HG03575 (cell line): ENCODE data around the gene KCNH2.

Experiments
- ATAC-seq: cut with Tn5 transposase; IDR thresholded peaks from one replicate; pipeline ENCODE4 v1.9.1; 2021; ENCODE audit not compliant: unreplicated experiment, insufficient number of reproducible peaks, low FRiP score; ENCODE audit errors: extremely low read depth

The KCNH2 gene

DNA sequence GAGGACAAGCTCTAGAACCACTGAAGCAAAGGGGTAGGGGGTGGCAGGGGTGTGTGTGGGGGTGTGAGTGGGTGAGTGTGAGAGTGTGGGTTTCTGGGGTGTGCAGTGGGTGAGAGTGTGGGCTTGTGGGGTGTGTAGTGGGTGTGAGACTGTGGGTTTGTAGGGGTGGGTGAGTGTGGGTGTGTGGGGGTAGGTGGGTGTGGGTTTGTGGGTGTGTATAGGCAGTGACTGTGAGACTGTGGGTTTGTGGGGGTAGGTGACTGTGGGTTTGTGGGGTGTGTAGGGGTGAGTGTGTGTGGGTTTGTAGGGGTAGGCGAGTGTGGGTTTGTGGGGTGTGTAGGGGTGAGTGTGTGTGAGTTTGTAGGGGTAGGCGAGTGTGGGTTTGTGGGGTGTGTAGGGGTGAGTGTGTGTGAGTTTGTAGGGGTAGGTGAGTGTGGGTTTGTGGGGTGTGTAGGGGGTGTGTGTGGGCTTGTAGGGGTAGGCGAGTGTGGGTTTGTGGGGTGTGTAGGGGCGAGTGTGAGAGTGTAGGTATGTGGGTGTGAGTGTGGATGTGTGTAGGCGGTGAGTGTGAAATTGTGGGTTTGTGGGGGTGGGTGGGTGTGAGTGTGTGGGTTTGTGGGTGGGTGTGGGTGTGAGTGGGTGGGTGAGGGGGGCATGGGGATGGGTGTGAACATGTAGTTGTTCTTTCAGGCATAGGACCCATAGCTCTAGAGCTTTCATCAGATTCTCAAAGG lies 21.5 kb upstream of the KCNH2 start:
- ATAC-seq = no peak

DNA sequence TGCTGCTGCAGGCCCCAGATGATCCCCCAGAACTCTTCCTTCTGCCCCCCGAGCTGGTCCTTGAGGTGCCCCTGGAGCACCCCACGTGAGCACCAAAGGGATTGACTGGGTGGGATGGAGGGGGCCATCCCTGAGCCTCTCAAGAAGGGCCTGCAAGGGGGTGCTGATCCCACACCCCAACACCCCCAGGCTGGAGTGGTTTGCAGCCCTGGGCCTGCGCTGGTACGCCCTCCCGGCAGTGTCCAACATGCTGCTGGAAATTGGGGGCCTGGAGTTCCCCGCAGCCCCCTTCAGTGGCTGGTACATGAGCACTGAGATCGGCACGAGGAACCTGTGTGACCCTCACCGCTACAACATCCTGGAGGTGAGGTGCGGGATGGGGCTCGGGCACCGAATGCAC lies 20.9 kb upstream of the KCNH2 start:
- ATAC-seq = no peak

DNA sequence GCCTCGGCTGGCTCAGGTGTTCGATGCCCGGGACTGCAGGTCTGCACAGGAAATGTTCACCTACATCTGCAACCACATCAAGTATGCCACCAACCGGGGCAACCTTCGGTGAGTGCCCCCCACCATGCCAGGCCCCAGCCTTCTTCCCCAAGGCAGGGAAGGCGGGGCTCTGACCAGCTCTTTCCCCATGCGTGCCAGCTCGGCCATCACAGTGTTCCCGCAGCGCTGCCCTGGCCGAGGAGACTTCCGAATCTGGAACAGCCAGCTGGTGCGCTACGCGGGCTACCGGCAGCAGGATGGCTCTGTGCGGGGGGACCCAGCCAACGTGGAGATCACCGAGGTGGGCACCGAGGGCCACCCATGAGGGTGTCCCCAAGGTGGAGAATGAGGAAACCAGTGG lies 20.2 kb upstream of the KCNH2 start:
- ATAC-seq = no peak

DNA sequence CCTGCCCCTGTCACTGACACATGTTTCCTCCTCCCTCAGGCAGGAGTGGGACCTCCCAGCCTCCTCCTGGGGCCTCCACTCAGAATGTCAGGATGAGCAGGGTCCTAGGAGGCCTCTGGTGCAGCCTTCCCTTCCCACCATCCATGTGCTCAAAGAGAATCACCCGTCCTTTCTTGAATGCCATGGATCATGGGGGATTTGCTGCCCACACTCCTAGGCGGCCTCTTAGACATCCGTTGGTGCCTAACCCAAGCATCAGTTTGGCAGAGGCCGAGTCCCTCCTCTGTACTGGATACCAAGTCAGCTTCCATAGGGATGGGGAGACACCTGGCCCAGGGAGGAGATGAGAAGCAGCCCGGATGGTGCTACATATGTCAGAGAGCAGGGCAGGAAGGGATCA lies 19.7 kb upstream of the KCNH2 start:
- ATAC-seq = no peak

DNA sequence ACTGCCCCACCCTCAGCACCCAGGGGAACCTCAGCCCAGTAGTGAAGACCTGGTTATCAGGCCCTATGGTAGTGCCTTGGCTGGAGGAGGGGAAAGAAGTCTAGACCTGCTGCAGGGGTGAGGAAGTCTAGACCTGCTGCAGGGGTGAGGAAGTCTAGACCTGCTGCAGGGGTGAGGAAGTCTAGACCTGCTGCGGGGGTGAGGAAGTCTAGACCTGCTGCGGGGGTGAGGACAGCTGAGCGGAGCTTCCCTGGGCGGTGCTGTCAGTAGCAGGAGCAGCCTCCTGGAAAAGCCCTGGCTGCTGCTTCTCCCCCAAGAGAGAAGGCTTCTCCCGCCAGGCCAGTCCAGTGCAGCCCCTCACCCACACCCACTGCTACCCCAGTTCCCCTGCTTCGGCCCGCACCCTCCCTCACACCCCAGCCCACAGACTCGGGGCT lies 19.0 kb upstream of the KCNH2 start:
- no peak for ATAC-seq

DNA sequence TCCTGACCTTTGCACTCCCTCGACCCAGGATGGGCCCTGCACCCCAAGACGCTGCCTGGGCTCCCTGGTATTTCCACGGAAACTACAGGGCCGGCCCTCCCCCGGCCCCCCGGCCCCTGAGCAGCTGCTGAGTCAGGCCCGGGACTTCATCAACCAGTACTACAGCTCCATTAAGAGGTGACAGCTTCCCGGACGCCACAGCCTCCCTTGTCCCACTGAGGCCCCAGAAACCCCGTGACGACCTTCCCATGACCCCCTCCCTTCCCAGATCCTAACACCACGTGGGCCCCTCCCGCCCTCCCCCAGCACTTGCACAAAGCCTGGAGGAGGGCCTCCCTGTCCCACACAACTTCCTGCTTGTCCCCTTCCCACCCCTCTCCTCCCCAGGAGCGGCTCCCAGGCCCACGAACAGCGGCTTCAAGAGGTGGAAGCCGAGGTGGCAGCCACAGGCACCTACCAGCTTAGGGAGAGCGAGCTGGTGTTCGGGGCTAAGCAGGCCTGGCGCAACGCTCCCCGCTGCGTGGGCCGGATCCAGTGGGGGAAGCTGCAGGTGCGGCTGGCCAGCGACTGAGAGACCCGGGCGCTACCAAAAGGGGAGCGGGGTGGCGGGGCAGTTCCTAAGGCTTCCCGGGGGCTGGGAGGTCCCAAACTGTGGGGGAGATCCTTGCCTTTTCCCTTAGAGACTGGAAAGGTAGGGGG lies 18.4 kb upstream of the KCNH2 start:
- no peak for ATAC-seq

DNA sequence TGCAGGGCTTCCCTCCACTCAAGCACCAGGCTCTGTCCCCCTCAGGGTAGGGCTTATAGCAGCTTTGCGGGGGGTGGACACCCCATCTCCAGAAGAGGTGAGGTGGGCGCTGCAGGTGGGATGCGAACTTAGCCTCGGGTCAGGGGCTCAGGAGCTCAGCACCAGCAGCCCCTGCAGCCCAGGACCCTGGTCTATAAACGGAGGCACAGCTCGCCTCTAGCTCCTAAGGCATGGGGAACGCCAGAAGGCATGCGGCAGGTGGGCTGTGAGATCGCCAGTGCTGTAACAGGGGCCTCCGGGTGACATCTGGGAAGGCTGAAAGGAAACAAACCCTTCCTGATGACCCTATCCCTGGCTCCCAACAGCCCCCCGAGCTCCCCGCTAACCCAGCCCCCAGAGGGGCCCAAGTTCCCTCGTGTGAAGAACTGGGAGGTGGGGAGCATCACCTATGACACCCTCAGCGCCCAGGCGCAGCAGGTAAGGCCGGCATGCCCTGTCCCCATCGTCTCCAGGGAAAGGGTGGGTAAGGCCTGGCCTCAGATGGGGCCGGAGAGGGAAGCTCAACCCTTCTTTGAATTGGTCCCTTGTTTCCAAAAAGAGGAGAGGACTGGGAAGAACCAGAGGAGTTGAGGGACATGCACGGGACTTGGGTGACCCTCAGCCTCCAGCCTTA lies 16.9 kb upstream of the KCNH2 start:
- no peak for ATAC-seq

DNA sequence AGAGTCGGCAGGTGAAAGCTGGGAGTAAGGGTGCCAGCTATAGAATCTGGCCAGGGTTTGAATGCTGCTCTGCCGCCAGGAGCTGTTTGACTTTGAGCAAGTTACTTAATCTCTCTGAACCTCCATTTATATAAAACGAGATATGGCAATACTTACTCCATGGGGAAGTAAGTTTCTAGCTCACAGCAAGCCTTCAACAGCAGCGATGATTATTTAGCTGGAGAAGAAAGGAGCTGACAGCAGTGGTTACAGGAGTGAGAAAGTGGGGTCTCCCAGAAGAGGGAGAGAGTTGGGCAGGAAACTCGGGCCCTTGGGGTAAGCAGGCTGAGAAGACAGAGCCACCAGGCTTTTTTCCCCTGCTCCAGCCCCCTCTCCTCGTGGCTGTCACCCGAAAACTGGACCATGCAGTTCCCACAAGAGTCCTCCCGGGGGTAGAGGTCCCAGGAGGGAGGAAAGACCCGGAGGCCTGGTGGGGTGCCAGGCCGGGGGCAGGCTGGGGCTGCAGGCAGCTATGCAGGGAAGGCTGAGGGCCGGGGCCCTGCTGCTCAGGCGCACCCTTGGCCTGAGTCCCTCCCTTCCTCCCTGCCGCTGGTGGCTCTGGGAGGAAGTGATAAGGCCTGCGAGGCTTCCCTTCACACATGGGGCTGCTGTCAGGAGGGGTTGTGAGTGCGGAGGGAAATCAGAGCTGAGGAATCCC lies 16.2 kb upstream of the KCNH2 start:
- no peak for ATAC-seq

DNA sequence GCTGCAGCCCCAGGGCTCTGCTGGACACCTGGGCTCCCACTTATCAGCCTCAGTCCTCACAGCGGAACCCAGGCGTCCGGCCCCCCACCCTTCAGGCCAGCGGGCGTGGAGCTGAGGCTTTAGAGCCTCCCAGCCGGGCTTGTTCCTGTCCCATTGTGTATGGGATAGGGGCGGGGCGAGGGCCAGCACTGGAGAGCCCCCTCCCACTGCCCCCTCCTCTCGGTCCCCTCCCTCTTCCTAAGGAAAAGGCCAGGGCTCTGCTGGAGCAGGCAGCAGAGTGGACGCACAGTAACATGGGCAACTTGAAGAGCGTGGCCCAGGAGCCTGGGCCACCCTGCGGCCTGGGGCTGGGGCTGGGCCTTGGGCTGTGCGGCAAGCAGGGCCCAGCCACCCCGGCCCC lies 15.4 kb upstream of the KCNH2 start:
- no peak for ATAC-seq

DNA sequence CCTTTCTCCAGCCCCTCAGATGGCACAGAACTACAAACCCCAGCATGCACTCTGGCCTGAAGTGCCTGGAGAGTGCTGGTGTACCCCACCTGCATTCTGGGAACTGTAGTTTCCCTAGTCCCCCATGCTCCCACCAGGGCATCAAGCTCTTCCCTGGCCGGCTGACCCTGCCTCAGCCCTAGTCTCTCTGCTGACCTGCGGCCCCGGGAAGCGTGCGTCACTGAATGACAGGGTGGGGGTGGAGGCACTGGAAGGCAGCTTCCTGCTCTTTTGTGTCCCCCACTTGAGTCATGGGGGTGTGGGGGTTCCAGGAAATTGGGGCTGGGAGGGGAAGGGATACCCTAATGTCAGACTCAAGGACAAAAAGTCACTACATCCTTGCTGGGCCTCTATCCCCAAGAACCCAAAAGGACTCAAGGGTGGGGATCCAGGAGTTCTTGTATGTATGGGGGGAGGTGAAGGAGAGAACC lies 14.7 kb upstream of the KCNH2 start:
- ATAC-seq = no peak

DNA sequence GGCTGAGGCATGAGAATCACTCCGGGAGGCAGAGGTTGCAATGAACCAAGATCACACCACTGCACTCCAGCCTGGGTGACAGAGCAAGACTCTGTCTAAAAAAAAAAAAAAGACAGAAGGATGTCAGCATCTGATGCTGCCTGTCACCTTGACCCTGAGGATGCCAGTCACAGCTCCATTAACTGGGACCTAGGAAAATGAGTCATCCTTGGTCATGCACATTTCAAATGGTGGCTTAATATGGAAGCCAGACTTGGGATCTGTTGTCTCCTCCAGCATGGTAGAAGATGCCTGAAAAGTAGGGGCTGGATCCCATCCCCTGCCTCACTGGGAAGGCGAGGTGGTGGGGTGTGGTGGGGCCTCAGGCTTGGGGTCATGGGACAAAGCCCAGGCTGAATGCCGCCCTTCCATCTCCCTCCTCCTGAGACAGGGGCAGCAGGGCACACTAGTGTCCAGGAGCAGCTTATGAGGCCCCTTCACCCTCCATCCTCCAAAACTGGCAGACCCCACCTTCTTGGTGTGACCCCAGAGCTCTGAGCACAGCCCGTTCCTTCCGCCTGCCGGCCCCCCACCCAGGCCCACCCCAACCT lies 14.0 kb upstream of the KCNH2 start:
- no peak for ATAC-seq

DNA sequence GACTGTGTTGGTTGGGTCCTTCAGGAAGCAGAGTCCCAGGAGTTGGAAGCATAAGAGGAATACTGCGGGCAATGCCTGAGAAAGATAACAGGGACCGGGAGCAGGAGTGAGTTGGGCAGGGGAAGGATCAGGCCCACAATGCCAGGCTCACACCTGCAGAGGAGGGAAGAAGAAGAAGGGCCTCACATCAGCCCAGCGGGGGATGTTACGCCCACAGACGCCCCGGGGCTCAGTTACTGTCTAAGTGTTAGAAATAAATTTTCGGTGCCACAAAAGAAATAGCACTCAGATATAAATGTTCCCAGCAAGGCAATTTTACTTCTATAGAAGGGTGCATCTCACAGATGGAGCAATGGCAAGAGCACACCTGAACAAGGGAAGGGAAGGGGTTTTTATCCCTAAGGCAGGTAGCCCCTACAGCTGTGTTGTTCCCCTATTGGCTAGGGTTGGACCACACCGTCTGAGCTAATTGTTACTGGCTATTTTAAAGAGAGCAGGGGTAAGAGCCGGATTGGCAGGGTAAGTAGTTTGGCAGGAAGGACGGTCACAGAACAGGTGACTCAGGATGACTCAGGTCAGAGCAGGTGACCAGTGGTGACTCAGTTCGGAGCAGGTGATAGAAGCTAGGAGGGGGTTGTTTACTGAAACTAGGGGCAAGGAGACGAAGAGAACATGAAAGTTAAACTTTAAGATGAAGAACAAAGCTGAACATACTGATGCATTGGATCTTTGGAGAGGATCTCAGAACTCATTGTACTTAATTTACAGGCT lies 12.5 kb upstream of the KCNH2 start, which contains the start of gene NOS3:
Gene NOS3 (plus strand): TSS at position 602 of the 771 bp plus-strand sequence. CDS start 2,787 bp downstream, outside the sequence.
- ATAC-seq = no peak

DNA sequence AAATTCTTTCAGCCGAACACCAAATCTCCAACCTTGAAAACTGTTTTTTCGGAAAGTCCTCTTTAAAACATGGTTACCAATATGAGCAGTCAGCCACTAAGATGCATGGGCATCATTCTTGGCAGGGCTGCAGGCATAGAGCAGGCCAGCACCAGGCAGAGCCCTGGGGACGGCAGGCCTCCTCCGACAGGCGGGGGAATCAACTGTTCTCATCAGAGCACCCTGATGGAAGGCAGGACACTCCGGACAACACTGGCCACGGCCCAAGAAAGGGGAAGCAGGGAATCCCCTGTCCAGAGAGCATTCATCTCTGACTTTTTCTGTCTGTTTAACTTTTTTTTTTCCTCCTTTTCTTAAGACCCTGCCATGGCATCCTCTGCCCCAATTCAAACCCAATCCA lies 11.3 kb upstream of the KCNH2 start:
- ATAC-seq = no peak

DNA sequence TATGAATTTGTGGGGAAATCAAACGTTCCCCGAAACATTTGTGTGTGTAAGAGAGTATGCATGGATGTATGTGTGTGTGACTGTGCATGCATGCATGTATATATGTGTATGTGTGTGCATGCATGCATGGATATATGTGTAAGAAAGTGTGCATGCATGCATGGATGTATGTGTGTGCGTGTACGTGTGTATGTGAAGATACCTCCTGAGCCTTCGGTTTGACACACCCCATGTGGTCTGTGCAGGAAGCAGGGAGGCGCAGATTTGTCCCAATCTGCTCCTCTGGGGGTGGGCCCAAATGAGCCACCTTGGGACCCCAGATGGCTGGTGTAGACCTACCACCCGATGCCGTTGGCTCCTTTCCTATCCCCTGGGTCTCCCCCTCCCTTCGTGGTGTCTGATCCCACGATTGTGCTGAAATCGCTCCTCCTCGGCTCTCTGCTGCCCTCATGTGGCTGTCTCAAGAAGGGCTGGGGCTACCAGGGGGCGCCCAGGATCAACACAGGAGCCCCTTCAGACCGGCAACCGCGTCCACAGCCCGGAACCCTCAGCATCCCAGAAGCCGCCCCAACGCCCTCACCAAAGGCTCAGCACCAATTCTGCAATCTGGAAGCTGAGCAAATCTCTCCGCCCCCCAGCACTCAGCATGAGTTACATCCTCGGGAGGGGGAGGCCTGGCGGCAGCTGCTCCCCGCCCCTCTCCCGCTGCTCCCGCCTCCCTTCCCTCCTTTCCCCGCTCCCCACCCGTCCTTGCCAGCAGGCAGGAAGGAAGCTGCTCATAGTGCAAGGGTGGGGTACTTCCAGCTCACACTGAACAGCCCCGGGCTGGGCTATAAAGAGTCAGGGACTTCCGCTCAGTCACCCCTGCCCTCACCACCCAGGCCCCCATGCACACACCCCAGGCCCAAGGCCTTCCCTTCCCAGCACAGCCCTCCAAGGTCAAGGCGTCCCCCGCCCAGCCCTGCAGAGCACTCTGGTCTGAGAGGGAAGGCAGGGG lies 10.4 kb upstream of the KCNH2 start:
- no peak for ATAC-seq

DNA sequence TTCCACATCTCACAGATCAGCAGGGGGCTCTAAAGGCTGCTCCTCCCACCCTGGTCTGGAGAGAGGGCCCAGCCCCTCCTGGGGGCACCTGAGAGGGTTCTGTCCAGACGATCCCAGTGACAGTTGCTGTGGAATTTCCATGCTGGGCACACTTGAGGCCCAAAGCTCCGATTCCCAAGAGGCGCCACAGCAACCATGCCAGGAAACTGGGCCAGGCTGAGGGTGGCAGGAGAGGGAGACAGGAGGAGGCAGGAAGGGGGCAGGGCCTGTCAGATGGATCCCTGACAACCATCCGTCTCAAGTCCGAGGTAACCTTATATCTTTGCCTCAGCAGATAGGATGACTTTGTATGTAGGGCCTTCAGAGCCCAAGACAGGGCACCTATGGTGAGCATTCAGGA lies 8.4 kb upstream of the KCNH2 start:
- ATAC-seq = no peak

DNA sequence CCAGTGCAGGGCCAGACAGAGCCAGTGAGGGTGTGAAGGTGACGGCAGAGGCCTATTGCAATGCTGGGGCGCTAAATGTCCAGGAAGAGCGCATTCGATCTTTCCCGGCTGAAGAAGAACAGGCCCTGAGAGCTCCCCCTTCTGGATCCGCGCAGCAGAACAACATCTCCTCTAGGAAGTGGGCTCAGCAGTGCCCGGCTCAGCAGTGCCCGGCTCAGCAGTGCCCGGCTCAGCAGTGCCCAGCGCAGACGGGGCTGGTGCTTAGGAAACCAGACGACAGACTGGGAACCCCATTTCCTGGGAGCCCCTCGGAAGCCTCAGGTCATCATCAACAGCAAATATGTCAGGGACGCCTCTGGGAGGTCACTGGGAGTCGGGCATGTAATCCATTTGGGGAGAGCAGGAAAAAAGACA lies 8.0 kb upstream of the KCNH2 start:
- no peak for ATAC-seq

DNA sequence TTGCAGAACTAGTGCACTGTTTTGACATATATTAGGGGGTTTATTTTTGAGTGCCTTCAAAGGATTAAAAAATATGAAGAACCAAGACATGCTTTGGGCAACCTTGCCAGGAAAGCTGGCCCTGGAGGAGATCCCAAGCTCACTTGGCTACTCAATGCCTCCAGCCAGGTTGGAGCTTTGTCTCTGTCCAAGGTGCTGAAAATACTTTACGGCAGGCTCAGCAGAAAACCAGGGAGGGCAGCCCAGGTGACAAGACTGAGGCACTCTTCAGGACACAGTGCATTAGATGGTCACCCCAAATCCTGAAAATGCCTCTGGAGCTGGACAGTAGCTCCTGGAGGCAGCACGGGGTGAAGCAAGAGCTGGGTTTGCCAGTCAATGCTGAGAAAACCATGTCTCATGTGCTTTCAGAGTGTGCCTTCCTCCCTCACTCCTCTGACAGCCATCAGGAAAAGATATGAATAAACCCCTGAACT lies 5.8 kb upstream of the KCNH2 start:
- ATAC-seq = no peak
